IPS DF 4.7 (cell line): ENCODE data around the gene PRADC1.

ENCODE experiments used
- DNase-seq: peaks from one replicate; pipeline ENCODE4 v3.0.0-alpha.2; 2013; ENCODE audit warnings: low spot score; ENCODE audit errors: extremely low read depth

Gene PRADC1

GRCh38 chr2:73259276-73259675, 26.2 kb upstream of the PRADC1 start:
- no peak for DNase-seq

- no peak for DNase-seq
Measured at GRCh38 chr2:73258913-73259215, 25.8 kb upstream of the PRADC1 start.

GRCh38 chr2:73258186-73258912, 25.3 kb upstream of the PRADC1 start:
- DNase-seq, result no peak

DNA sequence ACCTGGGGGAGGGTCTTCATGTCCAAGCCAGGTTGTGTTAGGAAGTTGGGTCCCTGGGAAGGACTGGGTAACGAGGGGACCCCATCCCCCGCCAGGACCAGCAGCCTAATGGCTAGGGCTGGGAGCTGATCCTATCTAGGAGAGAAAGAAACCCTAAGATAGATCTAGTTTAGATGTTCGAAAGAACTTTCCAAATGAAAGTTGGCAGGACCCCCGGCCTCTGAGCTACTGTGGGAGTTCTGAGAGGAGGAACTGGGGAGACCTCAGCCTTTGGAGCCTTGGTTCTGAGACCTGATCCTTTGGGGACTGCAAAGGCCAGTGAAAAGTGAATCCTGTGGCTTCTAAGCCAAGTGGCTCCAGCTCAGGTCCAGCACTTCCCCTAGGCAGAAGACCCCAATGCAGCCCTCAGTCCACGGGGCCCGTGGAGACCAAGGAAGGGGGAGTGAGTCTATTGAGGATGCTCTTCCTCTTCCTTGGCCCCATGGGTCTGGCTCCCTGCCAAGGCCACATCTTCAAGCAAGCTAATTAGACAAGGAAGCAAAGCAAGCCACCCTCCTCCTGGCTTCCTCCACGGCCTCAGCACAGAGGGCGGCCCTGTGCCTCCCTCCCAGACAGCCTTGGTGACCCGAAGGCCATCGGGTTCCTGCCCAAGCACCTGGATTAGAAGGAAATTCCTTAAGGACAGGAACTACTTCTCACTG, 24.5 kb upstream of the PRADC1 start:
- no peak for DNase-seq

GRCh38 chr2:73257021-73257420, 24.0 kb upstream of the PRADC1 start:
- no peak for DNase-seq

DNA sequence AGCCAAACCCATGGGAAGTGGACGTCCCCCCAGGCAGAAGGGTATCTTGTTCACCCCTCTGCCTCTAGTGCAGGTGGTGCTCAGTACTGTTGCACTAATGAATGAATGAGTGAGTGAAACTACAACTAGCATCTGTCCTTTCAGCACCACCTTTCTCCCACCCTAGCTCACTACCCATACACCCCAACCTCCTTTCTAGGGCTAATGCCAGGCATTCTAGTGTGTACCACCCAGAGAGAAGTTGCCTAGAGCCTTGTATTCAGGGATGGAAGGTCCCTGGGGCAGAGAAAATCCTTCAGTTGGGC, 23.5 kb upstream of the PRADC1 start:
- no peak for DNase-seq

DNA sequence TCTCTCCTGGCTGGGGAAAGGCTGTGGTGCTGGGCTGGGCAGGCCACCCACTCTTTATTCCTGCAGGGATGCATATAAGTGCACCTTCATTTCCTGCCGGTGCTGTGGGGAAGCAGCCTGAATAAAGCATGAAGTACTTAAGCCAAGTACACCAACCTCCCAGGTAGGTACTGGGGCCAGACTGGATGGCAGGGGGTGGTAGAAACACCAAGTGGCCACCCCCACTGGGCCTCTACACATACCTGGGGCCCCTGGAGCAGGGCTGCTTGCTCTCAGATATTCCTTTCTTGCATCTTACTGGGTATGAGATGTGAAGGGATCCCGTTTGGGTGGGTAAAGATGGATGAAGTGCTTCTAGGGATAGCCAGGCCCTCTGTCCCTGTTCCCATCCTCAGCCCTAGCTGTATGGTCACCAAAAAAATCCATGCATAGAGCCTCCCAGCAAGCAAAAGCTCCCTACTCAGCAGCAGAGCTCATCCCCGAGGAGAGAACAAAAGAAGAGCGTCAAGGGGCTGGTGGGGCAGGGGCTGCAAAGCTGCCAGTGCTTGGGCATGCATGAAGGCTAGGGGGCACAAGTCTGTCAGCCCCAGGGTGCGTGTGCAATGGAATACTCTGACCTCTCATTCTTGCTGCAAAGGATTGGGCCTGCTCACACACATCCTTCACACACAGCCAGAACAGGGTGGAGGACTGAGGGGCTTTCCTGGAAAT, 23.0 kb upstream of the PRADC1 start:
- no peak for DNase-seq

GRCh38 chr2:73255007-73255644, 22.1 kb upstream of the PRADC1 start:
- no peak for DNase-seq

DNA sequence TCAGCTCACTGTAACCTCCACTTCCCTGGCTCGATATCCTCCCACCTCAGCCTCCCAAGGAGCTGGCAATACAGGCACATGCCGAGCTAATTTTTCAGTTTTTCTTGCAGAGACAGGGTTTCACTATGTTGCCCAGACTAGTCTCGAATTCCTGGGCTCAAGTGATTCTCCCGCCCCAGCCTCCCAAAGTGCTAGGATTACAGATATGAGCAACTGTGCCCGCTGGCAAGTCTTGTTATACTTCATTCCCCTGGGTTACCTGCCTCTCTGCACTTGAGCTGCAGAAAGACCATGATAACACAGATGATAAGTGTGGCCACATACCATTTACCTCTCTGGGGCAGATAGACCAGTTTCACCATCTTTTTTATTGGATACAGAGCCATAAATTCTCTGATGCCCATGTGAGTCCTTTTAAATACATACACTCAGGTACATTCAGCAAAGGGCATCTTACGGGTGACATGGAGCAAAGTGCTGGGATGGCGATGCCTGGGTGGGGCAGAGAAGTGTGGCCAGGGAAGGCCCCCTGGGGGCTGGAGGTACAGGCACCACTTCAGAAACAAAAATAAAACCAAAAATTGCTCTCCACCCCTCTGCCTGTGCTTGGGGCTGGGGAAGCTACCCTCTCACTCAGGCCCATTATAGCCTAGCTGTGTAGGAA, 21.4 kb upstream of the PRADC1 start:
- DNase-seq, result no peak

GRCh38 chr2:73253901-73254300, 20.9 kb upstream of the PRADC1 start:
- DNase-seq, result no peak

DNA sequence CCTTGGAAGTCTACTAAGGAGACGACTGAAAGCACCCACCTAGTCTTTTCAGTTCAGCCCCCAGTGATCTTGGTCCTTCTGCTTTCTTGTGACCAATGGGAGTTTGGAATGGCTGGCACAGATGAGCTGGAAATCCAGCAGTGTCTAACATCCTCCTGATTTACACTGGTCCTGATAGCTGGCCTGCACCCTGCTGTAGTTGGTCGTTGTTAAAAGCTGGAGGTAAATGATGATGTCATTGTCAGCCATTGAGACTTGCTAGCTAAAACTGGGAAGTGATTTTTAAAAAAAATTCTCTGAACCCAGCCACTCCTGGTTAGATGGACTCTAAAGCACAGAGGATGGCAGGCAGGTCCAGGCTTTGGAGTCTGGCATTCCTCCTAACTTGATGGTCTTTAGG, 20.4 kb upstream of the PRADC1 start:
- DNase-seq, result no peak

- no peak for DNase-seq
Measured at GRCh38 chr2:73252238-73253027, 19.4 kb upstream of the PRADC1 start.

- no peak for DNase-seq
Measured at GRCh38 chr2:73250872-73251846, 18.1 kb upstream of the PRADC1 start.

DNA sequence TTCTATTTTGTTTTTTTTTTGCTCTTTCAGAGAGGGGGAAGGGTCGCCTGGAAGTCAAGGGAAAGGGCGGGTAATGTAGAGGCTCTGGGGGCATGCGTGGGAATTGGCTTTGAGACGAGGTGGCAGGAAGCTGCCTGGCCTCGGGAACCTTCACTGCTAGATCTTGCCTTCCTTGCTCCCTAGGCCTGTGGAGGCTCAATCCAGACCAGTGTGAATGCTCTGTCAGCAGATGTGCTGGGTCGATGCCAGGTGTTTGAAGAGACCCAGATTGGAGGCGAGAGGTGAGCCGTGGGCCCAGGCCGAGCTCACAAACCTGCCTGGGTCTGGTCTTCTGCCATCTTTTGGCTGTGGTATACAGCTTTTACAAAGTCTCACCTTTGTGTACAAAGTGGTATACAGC, 16.6 kb upstream of the PRADC1 start:
- no peak for DNase-seq

DNA sequence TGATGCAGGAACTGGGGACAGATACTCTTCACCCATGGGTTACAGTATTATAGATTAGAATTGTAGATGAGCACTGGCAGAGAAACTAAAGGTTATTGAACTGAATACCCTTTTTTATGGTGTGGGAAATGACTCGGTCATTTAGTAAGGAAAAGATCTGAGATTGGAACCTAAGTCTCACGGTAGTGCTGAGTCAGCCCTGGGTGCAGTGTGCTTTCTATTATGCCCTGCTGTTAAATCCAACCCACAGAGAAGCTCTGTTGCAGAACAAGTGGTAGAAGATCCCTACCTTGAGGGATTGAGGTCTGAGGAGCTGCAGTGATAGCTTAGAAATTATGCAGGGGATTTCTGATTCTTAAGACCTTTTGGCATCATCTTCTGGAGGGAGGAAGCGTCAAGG, 13.8 kb upstream of the PRADC1 start:
- DNase-seq, result no peak

DNA sequence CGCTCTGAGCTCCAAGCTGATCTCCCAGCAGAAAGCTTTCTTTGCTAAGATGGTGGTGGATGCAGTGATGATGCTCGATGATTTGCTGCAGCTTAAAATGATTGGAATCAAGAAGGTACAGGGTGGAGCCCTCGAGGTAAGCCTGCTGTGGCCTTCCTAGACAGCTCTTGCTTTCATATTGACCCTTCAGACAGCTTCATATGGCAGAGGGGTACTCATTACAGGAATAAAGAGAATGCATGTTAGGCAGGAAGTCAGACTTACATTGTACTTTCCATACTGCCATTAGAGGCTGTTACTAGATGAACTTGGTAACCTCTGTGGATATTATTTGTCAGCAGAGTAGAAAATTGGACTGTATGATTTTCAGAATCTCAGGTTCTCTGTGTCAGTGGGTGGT, 11.5 kb upstream of the PRADC1 start:
- DNase-seq, result no peak

DNA sequence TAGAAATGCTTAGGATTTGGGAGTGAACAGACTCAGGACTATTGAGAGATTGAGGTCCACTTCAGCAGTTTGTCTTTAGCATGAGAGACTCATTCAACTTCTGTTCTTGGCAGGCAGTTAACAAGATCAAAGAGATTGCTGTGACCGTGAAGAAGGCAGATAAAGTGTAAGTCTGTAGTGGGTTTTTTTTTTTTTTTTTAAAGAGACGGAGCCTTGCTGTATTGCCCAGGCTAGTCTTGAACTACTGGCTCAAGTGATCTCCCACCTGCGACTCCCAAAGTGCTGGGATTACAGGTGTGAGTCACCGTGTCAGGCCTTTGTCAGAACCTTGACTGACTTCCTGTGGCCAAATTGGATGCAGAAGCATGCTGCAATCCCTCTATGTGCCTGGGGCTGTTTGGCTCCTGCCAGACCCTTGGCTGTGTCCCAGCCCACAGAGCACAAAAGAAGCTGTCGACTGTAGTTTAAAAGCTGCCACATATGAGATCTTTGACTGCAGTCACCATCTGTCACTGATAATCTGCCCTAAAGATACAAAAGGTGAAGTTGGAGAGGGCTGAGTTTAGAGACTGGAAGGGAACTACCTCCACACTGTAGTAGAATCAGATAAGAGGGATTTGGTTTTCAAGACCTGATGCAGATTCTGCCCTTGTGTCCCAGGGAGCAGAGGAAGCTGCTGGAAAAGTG, 11.0 kb upstream of the PRADC1 start:
- DNase-seq, result no peak

DNA sequence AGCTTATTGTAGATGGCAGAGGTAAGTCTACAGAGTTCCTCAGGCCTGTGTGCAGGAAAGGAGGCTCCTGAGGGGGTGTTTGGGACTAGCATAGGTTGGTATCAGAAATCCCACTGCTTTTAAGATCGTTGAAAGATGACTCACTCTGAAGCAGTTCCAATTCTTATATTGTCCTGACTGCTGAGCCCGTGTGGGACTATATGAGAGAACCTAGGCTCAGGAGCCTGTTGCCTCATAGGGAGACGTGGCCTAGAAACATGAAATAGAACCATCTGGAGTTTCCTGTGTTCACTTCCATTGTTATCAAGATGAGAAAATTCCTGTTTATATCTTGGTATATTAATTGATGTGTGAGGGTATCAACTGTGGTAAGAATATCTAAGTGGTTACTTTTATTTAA, 6.7 kb upstream of the PRADC1 start:
- no peak for DNase-seq

DNA sequence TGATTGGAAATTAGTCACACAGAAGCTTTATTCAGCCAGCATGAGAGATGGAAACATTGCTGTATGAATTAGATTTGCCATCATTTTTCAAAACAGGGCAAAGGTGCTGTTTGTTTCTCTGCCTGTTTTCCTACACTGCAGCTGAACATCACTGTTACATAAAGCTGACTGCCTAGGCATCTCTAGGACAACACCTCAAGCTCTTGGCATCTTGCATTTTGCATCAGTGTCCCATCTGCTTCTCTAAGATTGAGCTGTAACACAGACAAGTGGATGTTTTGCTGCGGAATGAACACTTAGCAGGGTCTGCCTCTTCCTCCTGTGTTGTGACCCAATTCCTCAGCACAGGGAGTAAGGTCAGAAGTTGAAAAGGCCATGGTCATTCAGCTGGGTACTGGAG, 5.9 kb upstream of the PRADC1 start:
- no peak for DNase-seq
